HCT116 (cell line): ENCODE results near the gene LSP1. TPM values are rescaled to one million over a fixed set of nuclear protein-coding genes. Genes with fewer than 3 reads are reported as not detected.

Experiments
- ATAC-seq: fragments of 200-7000 bp; cut with Tn5 transposase; 2 replicates; pipeline ENCODE4 v1.9.1; 2020; ENCODE audit warnings: mild to moderate bottlenecking, moderate library complexity
- BruUV-seq: library from RNA; stranded (reverse); fragments of 400-500 nt; replicated peaks from 2 replicates; lab custom pipeline; 2021; lab: Mats Ljungman, UMichigan
- CTCF ChIA-PET: fragments of 300-600 bp; sonication (Branson Sonifier 250); formaldehyde crosslinking; loops from one replicate; lab custom pipeline; 2021; ENCODE audit warnings: antibody characterized with exemption; lab: Charles Lee
- POLR2A ChIA-PET: fragments of 300-600, 350-600 bp; sonication (Branson Sonifier 250); formaldehyde crosslinking; loops from one replicate; lab custom pipeline; 2021; ENCODE audit warnings: antibody characterized with exemption; lab: Charles Lee
- RAD21 ChIA-PET, 2 experiments: fragments of 300-600 bp; sonication (Branson Sonifier 250); formaldehyde crosslinking; loops; one replicate each; lab custom pipeline; 2023; ENCODE audit warnings: low total read pairs in 2 of 2; ENCODE audit not compliant: uncharacterized antibody in 2 of 2, unreplicated experiment in 2 of 2, low non-redundant PET in 1 of 2; lab: Charles Lee
- DNase-seq: peaks from one replicate; pipeline ENCODE4 v3.0.0-alpha.2; 2010; ENCODE audit warnings: low read depth, low spot score
- H2AFZ ChIP-seq: fragments of 200-600 bp; shearing (Covaris generic), sonication (generic); 2 replicates; pipeline ENCODE4 v1.6.1; 2017; ENCODE audit warnings: low read depth, mixed run types, mixed read lengths, antibody characterized with exemption, low read length; ENCODE audit not compliant: poor library complexity, severe bottlenecking
- H3K27ac ChIP-seq: 2 replicates; pipeline ENCODE4 v1.5.1; 2012; ENCODE audit warnings: low read depth, low read length
- H3K27me3 ChIP-seq: fragments of 200-600 bp; sonication (generic); 2 replicates; pipeline ENCODE4 v1.6.1; 2016; ENCODE audit warnings: mixed run types, low read length, mixed read lengths; ENCODE audit not compliant: insufficient read depth
- H3K36me3 ChIP-seq, 2 experiments: fragments of 200-500 bp in 1 of 2; fragments of 200-600 bp in 1 of 2; sonication (Bioruptor generic) in 1 of 2; sonication (generic) in 1 of 2; 2 replicates each; pipeline versions ENCODE4 v1.5.1 to v1.6.1; 2014 to 2016; ENCODE audit warnings: low read length in 2 of 2, inconsistent platforms in 1 of 2, mixed read lengths in 1 of 2, mixed run types in 1 of 2; ENCODE audit not compliant: insufficient read depth in 2 of 2, control insufficient read depth in 1 of 2
- H3K4me1 ChIP-seq, 2 experiments: fragments of 200-600 bp in 1 of 2; sonication (generic) in 1 of 2; 2 replicates each; pipeline versions ENCODE4 v1.5.1 to v1.6.1; 2012 to 2017; ENCODE audit warnings: low read length in 2 of 2, inconsistent platforms in 1 of 2, mild to moderate bottlenecking in 1 of 2, mixed read lengths in 1 of 2, mixed run types in 1 of 2, moderate library complexity in 1 of 2; ENCODE audit not compliant: insufficient read depth in 2 of 2, control insufficient read depth in 1 of 2
- H3K4me2 ChIP-seq: fragments of 200-600 bp; sonication (generic); 2 replicates; pipeline ENCODE4 v1.6.1; 2017; ENCODE audit warnings: mixed run types, low read length, mixed read lengths
- H3K4me3 ChIP-seq, 2 experiments: fragments of 200-600 bp in 1 of 2; sonication (generic) in 1 of 2; replicated peaks in 1 of 2; 2 replicates each; pipeline ENCODE4 v1.5.1; 2011 to 2016; ENCODE audit warnings: low read length in 2 of 2, control low read depth in 1 of 2, low read depth in 1 of 2, mild to moderate bottlenecking in 1 of 2, mixed read lengths in 1 of 2, mixed run types in 1 of 2
- H3K79me2 ChIP-seq: fragments of 200-600 bp; sonication (generic); 2 replicates; pipeline ENCODE4 v1.6.1; 2017; ENCODE audit warnings: mild to moderate bottlenecking, mixed run types, low read length, moderate library complexity, mixed read lengths; ENCODE audit not compliant: insufficient read depth
- H3K9ac ChIP-seq: fragments of 200-600 bp; sonication (generic); 2 replicates; pipeline ENCODE4 v1.6.1; 2016; ENCODE audit warnings: low read length, mixed read lengths
- H3K9me2 ChIP-seq: fragments of 200-600 bp; sonication (generic), shearing (Covaris generic); 2 replicates; pipeline ENCODE4 v1.6.1; 2017; ENCODE audit warnings: mixed run types, mild to moderate bottlenecking, moderate library complexity; ENCODE audit not compliant: insufficient read depth
- H3K9me3 ChIP-seq, 2 experiments: fragments of 200-500 bp in 1 of 2; fragments of 200-600 bp in 1 of 2; sonication (Bioruptor generic) in 1 of 2; sonication (generic) in 1 of 2; 2 replicates each; pipeline ENCODE4 v1.6.1; 2014 to 2017; ENCODE audit warnings: low read length in 2 of 2, mixed read lengths in 2 of 2, inconsistent platforms in 1 of 2, low read depth in 1 of 2, mild to moderate bottlenecking in 1 of 2, mixed run types in 1 of 2, moderate library complexity in 1 of 2; ENCODE audit not compliant: control insufficient read depth in 1 of 2, insufficient read depth in 1 of 2
- H4K20me1 ChIP-seq: fragments of 200-600 bp; sonication (generic), shearing (Covaris generic); 2 replicates; pipeline ENCODE4 v1.6.1; 2017; ENCODE audit warnings: mixed run types, mild to moderate bottlenecking, moderate library complexity; ENCODE audit not compliant: insufficient read depth
- CBX3 ChIP-seq: IDR thresholded peaks from 2 replicates; pipeline ENCODE4 v1.6.1; 2012; ENCODE audit warnings: low read depth
- CTCF ChIP-seq, 3 experiments: fragments of 200-600 bp in 1 of 3; sonication (generic) in 1 of 3; IDR thresholded peaks in 2 of 3; conservative IDR thresholded peaks in 1 of 3; 2 replicates each; pipeline ENCODE4 v1.5.1; 2012 to 2017; ENCODE audit warnings: low read depth in 2 of 3, low read length in 2 of 3, antibody characterized with exemption in 1 of 3, borderline replicate concordance in 1 of 3, control low read depth in 1 of 3, mild to moderate bottlenecking in 1 of 3, mixed read lengths in 1 of 3, mixed run types in 1 of 3, moderate library complexity in 1 of 3; ENCODE audit not compliant: insufficient read depth in 1 of 3
- EGR1 ChIP-seq: IDR thresholded peaks from 2 replicates; pipeline ENCODE4 v1.6.1; 2012; ENCODE audit warnings: low read depth
- ELF1 ChIP-seq: IDR thresholded peaks from 2 replicates; pipeline ENCODE4 v1.6.1; 2012; ENCODE audit warnings: low read depth, borderline replicate concordance
- EZH2 ChIP-seq: fragments of 200-600 bp; sonication (generic); IDR thresholded peaks from 2 replicates; pipeline ENCODE4 v1.6.1; 2017; ENCODE audit warnings: antibody characterized with exemption, mixed run types
- EZH2phosphoT487 ChIP-seq: fragments of 200-600 bp; IDR thresholded peaks from 2 replicates; pipeline ENCODE4 v1.6.1; 2018; ENCODE audit warnings: antibody characterized with exemption, borderline replicate concordance
- FOSL1 ChIP-seq: IDR thresholded peaks from 2 replicates; pipeline ENCODE4 v1.6.1; 2012; ENCODE audit warnings: low read depth
- JUND ChIP-seq: IDR thresholded peaks from 2 replicates; pipeline ENCODE4 v1.6.1; 2012
- MAX ChIP-seq: IDR thresholded peaks from 2 replicates; pipeline ENCODE4 v1.6.1; 2012
- SRF ChIP-seq: IDR thresholded peaks from 2 replicates; pipeline ENCODE4 v1.6.1; 2012; ENCODE audit warnings: low read depth
- TCF7L2 ChIP-seq: IDR thresholded peaks from 2 replicates; pipeline ENCODE4 v1.7.0; 2011; ENCODE audit warnings: borderline replicate concordance, inconsistent platforms; ENCODE audit not compliant: insufficient read depth, insufficient read length; ENCODE audit errors: extremely low read depth
- YY1 ChIP-seq: IDR thresholded peaks from 2 replicates; pipeline ENCODE4 v1.6.1; 2011; ENCODE audit warnings: low read length, low read depth, moderate library complexity, mild to moderate bottlenecking; ENCODE audit not compliant: insufficient replicate concordance; ENCODE audit errors: extremely low read depth
- ZFX ChIP-seq: fragments of 450-650 bp; IDR thresholded peaks from 2 replicates; pipeline ENCODE4 v1.6.1; 2017
- ZNF274 ChIP-seq: fragments of 200-500 bp; sonication (Bioruptor generic); IDR thresholded peaks from 2 replicates; pipeline ENCODE4 v1.6.1; 2014; ENCODE audit warnings: mild to moderate bottlenecking, low read depth, low read length, inconsistent platforms
- intact Hi-C: fragments of 100-400 bp; cut with micrococcal nuclease; formaldehyde crosslinking; loops from 2 replicates; pipeline ENCODE4 v1.10.0; 2022
- total RNA-seq: library from RNA; stranded (reverse); gene quantifications from one replicate; pipeline ENCODE4 v1.2.1, GENCODE V29; 2021; ENCODE audit not compliant: unreplicated experiment
- TF ChIP-seq, protein P1 (sequence below): IDR thresholded peaks from 2 replicates; pipeline ENCODE4 v1.6.1; 2011; ENCODE audit warnings: mild to moderate bottlenecking, low read length, moderate library complexity; ENCODE audit not compliant: insufficient replicate concordance; ENCODE audit errors: extremely low read depth

LSP1 gene
- total RNA-seq, 1 experiment from 2014 or later: 1.3 TPM

DNA sequence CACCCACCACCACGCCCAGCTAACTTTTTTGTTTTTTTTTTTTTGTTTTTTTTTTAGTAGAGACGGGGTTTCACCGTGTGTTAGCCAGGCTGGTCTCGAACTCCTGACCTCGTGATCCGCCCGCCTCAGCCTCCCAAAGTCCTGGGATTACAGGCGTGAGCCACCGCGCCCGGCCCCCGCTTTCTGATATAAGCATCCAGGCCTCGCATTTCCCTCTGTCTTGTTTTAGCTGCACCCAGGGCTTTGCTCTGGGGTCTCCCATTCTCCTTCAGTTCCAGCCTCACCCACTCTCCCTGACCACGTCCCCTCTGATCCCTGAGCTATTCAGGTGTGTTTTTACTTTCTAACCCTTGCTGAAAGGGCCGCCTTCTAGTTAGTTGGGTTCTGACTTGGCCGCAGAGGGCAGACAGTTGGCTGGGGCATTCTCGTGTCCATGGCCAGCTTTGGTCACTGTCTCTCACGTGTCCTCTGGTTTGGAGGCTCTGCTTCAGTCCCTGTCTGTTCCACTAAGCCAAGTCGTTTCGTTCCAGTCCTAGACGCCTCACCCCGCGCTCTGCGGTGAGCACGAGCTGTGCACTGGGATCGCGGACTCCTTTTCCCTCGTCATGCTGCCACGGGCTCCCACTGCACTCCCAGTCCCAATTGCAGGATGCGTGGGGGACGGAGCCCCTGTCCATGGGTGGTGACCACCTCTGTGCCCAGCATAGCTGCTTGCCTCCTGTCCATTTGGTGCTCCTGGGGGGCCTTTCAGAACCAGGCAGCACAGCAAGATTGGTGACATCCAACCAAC, 60.6 kb downstream of the LSP1 start (continued):
- TF ChIP-seq, protein P1, sequence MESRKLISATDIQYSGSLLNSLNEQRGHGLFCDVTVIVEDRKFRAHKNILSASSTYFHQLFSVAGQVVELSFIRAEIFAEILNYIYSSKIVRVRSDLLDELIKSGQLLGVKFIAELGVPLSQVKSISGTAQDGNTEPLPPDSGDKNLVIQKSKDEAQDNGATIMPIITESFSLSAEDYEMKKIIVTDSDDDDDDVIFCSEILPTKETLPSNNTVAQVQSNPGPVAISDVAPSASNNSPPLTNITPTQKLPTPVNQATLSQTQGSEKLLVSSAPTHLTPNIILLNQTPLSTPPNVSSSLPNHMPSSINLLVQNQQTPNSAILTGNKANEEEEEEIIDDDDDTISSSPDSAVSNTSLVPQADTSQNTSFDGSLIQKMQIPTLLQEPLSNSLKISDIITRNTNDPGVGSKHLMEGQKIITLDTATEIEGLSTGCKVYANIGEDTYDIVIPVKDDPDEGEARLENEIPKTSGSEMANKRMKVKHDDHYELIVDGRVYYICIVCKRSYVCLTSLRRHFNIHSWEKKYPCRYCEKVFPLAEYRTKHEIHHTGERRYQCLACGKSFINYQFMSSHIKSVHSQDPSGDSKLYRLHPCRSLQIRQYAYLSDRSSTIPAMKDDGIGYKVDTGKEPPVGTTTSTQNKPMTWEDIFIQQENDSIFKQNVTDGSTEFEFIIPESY: no peak
- TF ChIP-seq ZFX (no peak), ELF1 (no peak), ZNF274 (no peak), EZH2phosphoT487 (no peak), TCF7L2 (no peak)

DNA sequence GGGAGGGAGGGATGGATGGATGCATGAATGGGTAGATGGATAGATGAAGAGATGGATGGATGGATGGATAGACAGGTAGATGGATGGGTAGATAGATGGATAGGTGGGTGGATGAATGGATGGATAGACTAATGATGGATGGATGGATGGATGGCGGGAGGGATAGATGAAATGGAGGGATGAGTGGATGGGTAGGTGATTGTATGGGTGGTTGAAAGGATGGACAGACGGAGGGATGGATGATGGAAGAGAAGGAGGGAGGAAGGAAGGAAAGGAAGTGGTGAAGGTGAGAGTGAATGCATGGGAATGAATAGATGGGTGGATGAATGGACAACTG, 62.9 kb downstream of the LSP1 start:
- Histone ChIP-seq H3K4me1 (no peaks in the 10 kb centered on the region), H3K9me2 (no peaks in the 10 kb centered on the region), H4K20me1 (no peaks in the 10 kb centered on the region), H3K36me3 (no peaks in the 10 kb centered on the region), H3K9ac (no peak overlapping the region), H3K4me3 (no peak overlapping the region), H2AFZ (no peak overlapping the region), H3K4me2 (no peak overlapping the region), H3K79me2 (no peaks in the 10 kb centered on the region), H3K27me3 (no peaks in the 10 kb centered on the region), H3K27ac (no peak overlapping the region), H3K9me3 (no peaks in the 10 kb centered on the region)
- no TSS peak for BruUV-seq
- intact Hi-C loops: loop anchor here (5.0 kb wide), 1 partner anchor 33 kb away; no protein-coding TSS in a partner anchor
- ChIA-PET POLR2A (no interaction called here), RAD21 (no interaction called here), CTCF (no interaction called here)
- DNase-seq: no peak
- no peak for ATAC-seq
- no peak for TF ChIP-seq FOSL1
- TF ChIP-seq CBX3: no peak
- no peak for TF ChIP-seq ELF1
- TF ChIP-seq EZH2phosphoT487: no peak
- TF ChIP-seq YY1: no peak
- TF ChIP-seq, protein P1: no peak
- TF ChIP-seq MAX: no peak
- no peak for TF ChIP-seq EGR1
- no peak for TF ChIP-seq ZFX
- no peak for TF ChIP-seq SRF
- TF ChIP-seq JUND: no peak
- TF ChIP-seq EZH2: no peak
- TF ChIP-seq CTCF (IDR thresholded peaks at IDR 0.05 in 2 of 3, conservative IDR thresholded peaks at IDR 0.05 in 1 of 3; ENCODE audit: borderline replicate concordance in 1 of 3, insufficient read depth in 1 of 3, low read depth in 2 of 3, low read length in 2 of 3): no peak
